HG03354 (cell line): ENCODE data around the gene NCOA4.
A peak's percentile ranks its signal among the peaks of the same experiment; 100 is the strongest.
"Not testable (repeated sequence)": the region's sequence is repeated elsewhere in the genome, so short reads cannot be mapped to it uniquely, and the experiment has no call there.

ENCODE experiments used
- ATAC-seq: cut with Tn5 transposase; IDR thresholded peaks from one replicate; pipeline ENCODE4 v1.9.1; 2021; ENCODE audit warnings: mild to moderate bottlenecking; ENCODE audit not compliant: unreplicated experiment, poor library complexity, severe bottlenecking

Gene NCOA4

DNA sequence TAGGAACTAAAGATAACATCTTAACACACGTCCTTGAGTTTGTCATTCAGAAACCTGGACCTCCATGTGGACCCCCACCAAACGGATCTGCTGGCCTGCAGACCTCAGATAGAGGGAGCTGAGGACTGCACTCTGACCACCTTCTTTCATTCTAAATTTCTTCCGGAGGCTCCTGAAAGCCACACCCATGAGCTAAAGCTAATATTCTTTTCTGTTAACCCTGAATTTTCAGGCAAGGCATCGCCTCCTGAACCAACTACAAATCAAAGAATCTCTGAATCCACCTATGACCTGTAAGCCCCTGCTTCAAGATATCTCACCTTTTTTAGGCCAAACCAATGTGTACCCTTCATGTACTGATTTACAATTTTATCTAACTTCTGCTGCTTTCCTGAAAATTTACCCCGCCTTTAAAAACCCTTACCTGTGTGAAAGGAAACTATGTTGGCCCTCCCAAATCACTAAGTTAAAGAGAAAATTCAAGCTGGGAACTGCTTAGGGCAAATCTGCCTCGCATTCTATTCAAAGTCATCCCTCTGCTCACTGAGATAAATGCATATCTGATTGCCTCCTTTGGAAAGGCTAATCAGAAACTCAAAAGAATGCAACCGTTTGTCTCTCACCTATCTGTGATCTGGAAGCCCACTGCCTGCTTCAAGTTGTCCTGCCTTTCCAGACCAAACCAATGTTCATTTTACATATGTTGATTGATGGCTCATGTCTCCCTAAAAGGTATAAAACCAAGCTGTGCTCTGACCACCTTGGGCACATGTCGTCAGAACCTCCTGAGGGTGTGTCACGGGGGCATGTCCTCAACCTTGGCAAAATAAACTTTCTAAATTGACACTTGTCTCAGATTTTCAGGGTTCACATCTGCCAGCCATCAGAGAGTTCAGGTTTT, 23.4 kb upstream of the NCOA4 start:
- ATAC-seq = no peak

DNA sequence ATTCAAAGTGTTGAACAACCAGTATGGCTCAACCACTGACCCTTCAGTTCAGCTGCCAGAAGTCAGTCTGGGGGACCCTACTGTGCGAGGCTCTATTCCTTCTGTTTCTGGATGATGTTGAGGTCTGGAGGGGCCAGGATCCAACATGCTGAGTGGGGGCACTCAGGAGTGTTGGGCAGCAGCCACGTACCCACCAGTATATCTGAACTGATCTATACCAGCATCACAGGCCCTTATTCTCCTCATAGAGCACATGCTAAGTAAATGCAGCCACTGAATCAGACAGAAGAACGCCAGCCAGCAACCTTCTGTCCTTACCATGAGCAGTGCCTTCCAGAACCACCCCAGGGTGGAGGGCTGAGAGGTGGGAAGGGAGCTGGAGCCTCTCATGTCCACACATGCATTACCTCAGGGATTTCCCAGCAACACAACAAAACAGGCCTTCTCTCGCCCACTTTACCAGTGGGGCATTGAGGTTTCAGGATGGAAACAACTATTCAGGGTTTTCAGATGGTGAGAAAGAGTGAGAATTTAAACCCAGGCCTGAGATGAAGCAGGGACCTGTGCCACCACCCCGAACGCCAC, 22.5 kb upstream of the NCOA4 start:
- ATAC-seq = no peak

DNA sequence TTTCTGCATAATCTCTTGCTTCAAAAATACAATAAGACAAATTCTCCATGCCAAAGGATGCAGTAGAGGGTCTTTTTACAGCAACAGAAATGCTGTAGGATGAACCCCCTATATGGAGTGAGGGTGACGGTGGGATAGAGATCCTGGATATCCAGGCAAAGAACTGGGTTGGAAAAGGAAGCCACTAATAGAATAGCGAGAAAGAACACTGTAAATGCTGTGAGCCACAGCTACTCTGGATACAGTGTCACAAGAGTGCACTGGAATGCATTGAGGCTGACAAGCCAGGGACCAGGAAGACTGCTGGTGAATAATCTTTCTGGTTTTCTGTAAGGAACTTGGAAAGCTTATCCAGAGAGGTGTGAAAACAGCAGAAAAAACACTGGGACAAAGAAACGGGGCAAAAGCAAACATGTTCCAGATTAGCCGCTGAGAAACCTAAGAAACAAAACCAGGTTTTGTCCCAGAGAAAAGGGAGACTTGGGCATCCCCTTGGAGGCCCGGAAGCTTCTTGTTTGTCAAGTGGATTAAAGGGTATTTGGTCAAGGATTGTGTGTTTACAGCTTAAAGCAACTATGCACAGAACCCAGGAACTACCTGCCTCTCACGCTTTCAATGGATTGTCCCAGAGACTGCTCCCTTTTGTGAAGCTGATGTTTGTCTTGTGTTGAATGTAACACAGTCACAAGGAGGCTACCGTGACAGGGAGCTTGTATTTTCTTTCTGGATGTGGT, 21.8 kb upstream of the NCOA4 start:
- ATAC-seq = no peak

DNA sequence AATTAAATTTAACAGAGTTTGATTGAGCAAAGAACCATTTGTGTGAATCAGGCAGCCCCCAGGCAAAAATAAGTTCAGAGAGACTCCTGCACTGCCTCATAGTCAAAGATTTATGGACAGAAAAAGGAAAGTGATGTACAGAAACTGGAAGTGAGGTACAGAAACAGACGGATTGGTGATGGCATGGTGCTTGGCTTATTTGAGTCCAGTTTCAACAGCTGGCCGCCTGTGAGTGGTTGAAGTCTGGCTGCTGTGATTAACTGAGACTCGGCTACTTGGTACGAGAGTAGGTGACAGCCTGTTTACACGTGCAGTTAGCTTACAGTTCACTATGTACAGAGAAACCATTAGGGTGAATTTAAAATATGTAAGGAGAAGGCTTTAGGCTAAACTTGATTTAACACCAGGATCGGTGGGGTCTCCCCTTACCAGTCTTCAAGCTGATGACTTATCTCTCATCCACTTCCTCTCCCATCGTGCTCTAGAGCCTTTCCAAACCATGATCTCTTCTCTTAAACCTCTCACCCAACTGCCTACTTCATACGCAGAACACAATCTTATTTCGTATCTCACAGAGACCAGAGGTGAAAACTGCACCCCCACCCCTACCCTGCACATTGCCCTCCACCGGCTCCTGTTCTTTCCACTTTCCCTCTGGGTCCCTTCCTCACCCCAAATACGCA, 20.7 kb upstream of the NCOA4 start:
- ATAC-seq = no peak

DNA sequence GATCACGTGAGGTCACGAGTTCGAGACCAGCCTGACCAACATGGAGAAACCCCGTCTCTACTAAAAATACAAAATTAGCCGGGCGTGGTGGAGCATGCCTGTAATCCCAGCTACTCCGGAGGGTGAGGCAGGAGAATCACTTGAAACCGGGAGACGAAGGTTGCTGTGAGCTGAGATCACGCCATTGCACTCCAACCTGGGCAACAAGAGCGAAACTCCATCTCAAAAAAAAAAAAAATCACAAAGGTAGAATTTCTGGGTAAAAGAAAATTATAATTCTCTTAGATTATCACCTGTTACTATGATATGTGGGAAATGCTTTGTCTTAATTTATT, 19.0 kb upstream of the NCOA4 start:
- not testable (repeated sequence) for ATAC-seq

DNA sequence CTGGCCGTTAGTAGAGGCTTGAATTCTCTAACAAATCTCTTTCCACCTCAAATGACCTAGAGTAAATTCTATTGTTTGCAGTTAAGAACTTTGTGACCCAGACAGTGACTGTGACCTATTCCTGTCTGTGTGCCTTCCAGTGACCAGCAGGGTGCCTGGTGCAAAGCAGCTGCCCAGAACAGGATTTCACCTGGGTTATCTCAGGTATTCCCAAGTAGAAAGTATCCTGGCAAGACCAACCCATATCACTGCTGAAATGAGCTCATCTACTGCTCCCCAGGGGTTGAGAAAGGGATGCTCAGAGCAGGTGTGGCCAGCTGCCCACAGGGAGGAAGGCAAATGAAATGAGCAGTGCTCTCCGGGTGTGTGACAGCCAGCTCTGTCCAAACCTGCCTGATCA, 17.7 kb upstream of the NCOA4 start:
- no peak for ATAC-seq

DNA sequence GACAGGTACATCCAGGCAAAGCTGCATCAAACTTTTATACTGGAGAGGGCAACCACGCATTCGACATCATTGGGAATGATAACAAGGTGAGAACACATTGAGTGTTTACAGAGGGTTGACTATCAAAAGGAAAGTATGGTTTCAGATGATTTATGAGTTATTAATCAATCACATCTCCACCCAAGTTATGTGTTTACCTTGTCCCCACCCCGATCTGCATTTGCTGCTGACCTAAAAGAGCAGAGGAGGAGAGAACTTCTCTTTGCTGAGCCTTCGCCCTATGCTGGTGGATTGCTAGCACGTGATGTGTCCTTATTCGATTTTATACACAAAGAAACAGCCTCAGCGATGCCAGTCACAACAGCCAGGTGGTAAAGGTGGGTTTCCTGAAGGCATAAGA, 15.8 kb upstream of the NCOA4 start, which contains the start of gene MSMB:
MSMB (minus strand) TSS at position 9 of the 400 bp plus-strand sequence. CDS start 32 bp downstream, outside the sequence.
- ATAC-seq = no peak

DNA sequence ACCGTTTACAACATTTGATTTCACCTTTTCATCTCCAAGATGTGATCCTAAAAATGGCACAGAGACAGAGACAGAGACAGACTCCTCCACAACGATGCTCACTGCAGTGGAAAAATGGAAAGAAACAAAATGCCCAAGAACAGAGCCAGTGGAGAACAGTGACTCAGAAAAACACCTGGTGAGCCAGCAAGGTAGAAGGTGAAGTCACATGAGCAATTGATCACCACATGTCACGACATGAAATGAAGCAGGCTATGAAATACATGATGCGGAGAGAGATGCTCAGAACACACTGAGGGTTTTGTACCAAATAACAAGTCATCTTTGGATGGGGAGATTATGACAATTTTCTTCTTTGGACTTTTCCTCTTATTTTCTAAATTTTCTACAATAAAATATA, 12.1 kb upstream of the NCOA4 start:
- ATAC-seq = no peak

DNA sequence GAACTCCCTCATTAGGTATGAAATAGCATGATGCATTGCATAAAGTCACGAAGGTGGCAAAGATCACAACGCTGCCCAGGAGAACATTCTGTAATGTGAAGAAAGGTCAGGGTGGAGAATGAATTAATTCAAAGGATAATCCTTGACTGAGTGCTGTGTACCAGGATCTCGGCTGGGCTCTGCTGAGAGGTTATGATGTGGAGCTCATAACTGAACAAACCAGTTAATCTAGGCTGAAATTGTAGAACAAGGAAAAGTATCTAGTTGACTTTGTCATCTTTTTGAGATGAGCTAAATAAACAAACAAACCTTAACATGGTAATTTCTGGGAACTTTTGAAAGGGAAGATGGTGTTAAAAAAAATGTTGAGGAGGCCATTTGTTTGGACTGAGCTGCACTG, 9.6 kb upstream of the NCOA4 start:
- no peak for ATAC-seq

DNA sequence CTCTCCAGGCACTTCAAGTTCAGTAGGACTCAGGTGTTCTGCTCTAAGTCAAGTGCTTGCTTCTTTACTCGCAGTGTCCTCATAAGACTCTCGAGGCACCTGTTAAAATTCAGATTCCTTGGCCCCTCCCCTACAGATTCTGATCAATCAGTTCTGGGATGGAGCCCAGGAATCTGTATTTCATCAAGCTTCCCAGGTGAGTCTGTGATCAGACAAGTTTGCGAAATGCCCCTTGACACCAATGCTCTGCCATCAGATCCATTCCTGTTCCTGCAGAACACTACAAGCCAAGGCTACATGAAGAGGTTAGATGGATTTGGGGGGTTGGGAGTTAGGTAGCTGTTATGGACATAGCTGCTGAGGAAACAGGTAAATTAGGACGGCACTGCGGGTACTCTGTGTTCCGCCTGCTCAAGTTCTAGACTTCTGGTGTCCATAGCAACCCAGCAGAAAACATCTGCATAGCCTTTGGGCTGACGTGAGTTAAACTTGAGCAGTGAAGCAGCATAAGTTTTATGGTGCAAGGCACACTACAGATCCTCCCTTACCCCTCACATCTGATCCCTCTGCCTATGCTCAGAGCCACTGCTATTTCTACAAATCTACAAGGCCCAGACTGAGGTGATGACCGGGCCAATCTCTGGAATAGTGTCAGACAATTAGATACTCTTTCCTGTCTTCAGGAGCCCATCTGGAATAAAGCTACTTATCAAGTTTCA, 6.8 kb upstream of the NCOA4 start:
- ATAC-seq = no peak

DNA sequence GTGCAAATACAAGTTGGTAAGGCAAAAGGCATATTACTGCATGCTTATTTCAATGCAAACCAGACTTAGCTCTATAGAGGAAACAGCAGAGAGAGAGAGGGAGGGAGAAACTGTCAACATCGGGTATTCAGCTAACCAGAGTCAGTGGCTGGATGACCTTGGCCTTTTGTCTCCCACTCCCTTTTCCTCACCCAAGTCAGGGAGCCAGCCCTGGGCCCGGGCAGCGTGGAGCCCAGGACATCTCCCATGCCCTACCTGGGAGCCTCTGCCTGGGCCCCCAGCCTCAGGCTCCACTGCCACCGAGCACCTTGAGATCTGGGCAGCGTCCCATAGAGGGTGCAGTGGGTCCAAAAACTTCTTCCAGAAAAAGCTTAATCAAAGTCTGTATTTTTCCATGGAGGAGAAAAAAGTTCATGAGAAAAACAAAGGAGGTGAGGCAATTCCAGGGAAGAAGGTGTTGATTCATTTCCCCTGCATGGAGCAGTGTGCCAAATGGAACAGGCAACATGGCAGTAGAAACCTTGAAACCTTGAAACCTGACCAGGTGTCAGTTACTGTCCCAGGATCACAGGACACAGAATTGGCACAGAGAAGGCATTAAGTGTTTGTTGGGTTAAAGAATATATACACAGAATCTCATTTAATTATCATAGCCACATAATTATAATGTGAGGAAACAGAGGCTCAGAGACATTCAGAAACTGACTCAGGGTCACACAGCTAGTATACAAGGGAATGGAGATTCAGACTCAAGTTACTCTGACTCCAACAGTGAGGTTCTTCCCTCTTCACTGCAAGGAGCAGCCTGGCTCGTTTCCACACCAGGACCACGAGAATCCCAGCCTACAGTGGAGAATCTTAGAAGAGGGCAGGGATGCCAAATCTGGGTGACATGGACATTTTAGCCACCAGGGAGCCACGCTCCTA, 5.8 kb upstream of the NCOA4 start:
- no peak for ATAC-seq

DNA sequence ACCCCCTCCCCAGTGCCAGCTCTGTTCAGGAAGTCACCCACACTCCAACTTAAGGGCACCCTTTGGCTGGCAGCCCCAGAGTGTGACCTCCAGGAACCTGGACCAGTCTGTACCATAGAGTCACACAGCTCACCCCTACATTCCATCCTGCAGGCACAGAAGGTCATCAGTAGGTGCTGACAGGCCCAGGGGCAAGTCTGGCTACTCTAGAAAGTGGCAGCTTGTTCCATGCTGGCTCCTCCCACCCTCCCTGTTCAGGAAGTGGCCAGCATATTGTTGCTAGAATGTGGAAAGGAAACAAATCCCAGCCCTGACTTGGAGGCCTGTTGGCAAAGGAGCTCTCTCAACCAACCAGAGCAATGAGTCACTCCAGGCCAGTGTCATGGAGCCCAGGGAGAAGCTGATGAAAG, 3.2 kb upstream of the NCOA4 start:
- ATAC-seq = no peak

DNA sequence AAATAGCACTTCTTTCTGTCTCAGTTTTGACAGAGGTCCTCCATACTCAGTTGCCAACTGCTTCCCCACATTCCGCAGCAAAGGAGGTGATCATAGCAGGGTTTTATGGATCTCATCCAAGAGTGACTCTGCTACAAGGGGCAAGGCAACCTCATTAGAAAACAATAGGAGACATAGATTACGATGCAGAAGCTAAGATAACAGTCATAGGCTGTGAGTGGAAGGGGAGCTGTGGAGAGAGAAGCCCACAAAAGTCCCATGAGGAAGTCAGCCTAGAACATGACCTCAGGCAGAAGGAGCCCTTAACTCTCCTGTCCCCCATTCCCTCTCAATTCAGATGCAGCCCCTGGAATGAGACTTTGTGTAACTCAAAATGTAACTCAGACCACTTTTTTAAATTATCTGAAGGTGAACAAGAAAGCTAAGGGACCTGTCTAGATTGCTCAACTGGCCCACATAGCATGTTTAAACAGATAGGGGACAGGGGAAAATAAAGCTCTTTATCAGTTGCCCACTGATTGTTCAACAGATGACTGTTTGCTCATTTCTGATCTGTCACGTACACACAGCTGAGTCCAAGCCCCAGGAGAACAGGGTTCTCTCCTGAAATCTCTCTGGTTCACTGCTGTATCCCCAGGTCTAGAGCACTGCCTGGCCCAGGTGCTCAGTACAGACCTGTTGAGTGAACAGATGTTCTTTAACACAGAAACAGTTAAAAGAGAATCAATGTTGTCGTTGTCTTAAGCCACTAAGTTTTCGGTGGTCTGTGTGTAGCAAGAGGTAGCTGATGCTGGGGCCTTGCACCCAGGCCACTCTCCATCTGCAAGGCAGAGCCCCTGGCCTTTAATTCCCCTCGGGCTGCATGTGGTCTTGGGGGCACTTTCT, 1.5 kb upstream of the NCOA4 start:
- ATAC-seq = no peak

DNA sequence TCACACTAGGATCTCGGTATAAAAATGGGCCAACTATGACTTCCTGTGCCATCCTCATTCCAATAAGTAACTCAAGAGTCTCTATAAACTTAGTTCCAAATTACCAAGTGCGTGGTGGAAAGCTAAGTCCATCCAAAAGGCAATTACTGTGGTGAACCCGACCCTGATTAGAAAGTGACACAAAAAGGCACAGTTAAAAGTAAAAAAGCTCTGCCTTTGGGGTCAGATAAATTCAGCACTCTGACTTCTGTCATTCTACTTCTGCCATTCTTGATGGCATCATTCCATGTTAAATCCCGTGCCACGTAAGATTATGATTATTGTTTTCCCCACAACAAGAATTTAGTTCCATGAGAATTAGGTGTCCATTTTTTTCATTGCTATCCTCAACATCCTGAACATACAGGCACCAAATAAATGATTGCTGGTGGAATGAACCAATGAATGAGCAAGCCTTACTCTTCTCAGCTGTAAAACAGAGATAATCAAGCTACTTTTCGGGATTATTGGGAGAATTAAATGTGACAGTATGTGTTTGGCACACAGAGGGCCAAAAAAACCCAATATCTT, 877 bp downstream of the NCOA4 start:
- ATAC-seq = no peak

DNA sequence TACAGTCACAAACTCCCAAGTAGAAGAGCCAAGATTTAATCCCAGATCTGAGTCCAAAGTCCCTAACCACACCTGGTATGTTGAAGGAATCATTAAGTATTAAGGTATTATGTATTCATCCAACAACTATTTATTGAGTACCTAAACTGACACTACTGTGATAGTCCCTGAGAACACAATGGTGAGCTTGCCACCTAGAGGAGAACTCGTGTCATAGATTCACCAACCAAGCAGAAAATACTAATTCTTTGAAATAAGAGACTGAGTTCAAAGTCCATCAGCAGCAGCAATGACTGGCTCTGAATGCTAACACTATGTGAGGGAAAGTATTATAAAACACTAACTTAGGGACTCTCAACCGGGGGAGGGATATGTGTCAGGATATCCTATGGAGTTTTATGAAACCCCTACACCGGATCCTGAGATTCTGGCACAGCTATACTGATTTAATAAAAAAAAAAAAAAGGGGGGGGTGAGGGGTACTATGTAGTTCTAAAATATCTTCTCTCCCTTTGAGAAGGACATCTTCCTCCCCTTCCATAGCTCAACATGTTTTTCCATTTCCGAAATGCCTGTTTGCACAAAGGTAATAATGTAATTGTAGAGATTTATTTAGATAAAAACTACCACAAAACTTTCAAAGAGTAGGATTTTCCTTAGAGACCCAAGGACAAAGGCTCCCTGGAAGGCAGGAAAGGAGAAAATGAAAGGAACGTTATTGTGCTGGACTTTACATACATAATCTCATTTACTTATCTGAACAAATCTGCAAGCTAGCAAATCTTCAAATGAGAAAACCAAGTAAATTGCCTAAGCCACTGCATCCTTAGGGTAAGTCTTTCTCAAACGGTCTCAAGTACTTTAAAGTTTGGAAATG, 1.6 kb downstream of the NCOA4 start:
- ATAC-seq = peak; percentile 42

DNA sequence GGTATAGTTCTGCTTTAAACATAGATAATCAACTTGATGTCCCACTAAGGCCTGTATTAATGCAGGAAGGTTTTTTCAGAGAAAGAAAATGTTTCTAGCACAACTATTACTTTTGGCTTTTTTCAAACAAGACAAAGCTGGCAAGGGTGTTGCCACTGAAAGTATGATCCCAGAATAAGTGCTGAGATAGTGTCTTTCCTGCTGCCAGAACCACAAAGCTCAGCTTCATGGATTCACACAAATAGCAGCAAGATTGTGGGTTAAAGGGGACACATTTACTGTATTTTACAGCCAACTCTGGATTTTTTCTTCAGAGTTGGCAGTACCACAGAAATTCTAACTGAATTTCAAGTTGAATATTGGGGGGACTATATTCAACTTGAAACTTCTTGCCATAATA, 4.3 kb downstream of the NCOA4 start:
- no peak for ATAC-seq
